ENCODE data around the gene CD8B. TPM values are rescaled to one million over a fixed set of nuclear protein-coding genes. Genes with fewer than 3 reads are reported as not detected.

Gene CD8B
- total and polyA plus RNA-seq, 2 of the 13 experiments (the other 11 are each of a cell fraction or from before 2014, with no cell fraction given) = 0.04 TPM; not detected in 1

GRCh38 chr2:86808315-86809161 is 53.1 kb downstream of the CD8B start (continued):
- peak; percentile 27; the same call in 1 of the 2 replicates for TF ChIP-seq HMGXB3 (CRISPR knock-in tag; IDR thresholded peaks at IDR 0.05; ENCODE audit: borderline replicate concordance)
- TF ChIP-seq PAF1 (CRISPR knock-in tag; IDR thresholded peaks at IDR 0.05) = no peak
- TF ChIP-seq SKIL (CRISPR knock-in tag; IDR thresholded peaks at IDR 0.05; ENCODE audit: borderline replicate concordance) = peak; percentile 70; the same call in 1 of the 2 replicates
- no peak for TF ChIP-seq SUZ12 (IDR thresholded peaks at IDR 0.05; ENCODE audit: low read depth, low read length)
- no peak for TF ChIP-seq SCMH1 (CRISPR knock-in tag; IDR thresholded peaks at IDR 0.05; ENCODE audit: borderline replicate concordance)
- TF ChIP-seq ARID2 (CRISPR knock-in tag; IDR thresholded peaks at IDR 0.05; ENCODE audit: borderline replicate concordance) = no peak
- TF ChIP-seq SP5 (CRISPR knock-in tag; IDR thresholded peaks at IDR 0.05; ENCODE audit: borderline replicate concordance, low read depth) = 0 out of 2 replicates have a peak, but pooled peaks have one; percentile 23
- TF ChIP-seq RAD51 (IDR thresholded peaks at IDR 0.05; ENCODE audit: borderline replicate concordance) = no peak
- TF ChIP-seq ZNF451 (CRISPR knock-in tag; IDR thresholded peaks at IDR 0.05) = no peak
- no peak for TF ChIP-seq LCORL (IDR thresholded peaks at IDR 0.05)
- peak; percentile 65; the same call in 1 of the 2 replicates for TF ChIP-seq LCORL (CRISPR knock-in tag; IDR thresholded peaks at IDR 0.05)
- TF ChIP-seq ZNF660 (CRISPR knock-in tag; IDR thresholded peaks at IDR 0.05; ENCODE audit: borderline replicate concordance, low read depth) = no peak
- no peak for TF ChIP-seq HIC2 (CRISPR knock-in tag; IDR thresholded peaks at IDR 0.05; ENCODE audit: low read depth)
- no peak for TF ChIP-seq LRRFIP1 (CRISPR knock-in tag; conservative IDR thresholded peaks at IDR 0.05)
- no peak for TF ChIP-seq HES4 (CRISPR knock-in tag; IDR thresholded peaks at IDR 0.05; ENCODE audit: borderline replicate concordance)
- peak; percentile 67; the same call in 1 of the 2 replicates for TF ChIP-seq ZNF678 (CRISPR knock-in tag; IDR thresholded peaks at IDR 0.05)
- no peak; the same call in 1 of the 2 replicates for TF ChIP-seq FOXK1 (CRISPR knock-in tag; IDR thresholded peaks at IDR 0.05; ENCODE audit: borderline replicate concordance, low read depth)
